H1 (cell line): Measurements from ENCODE around the gene ZIC5. TPM values are rescaled to one million over a fixed set of nuclear protein-coding genes. Genes with fewer than 3 reads are reported as not detected.
A peak's percentile ranks its signal among the peaks of the same experiment; 100 is the strongest.

Experiments
- CTCF ChIA-PET: fragments of 300-600 bp; sonication (Branson Sonifier 250); formaldehyde crosslinking; loops from one replicate; lab custom pipeline; 2021; ENCODE audit not compliant: partially characterized antibody; lab: Charles Lee
- POLR2A ChIA-PET: fragments of 300-600 bp; sonication (Branson Sonifier 250); formaldehyde crosslinking; loops from one replicate; lab custom pipeline; 2021; ENCODE audit warnings: inconsistent platforms; ENCODE audit not compliant: partially characterized antibody; lab: Charles Lee
- DNase-seq, 2 experiments: peaks; one replicate each; pipeline versions ENCODE4 v3.0.0 to v3.0.0-alpha.2; 2010 to 2022; ENCODE audit warnings: low spot score in 2 of 2, low read depth in 1 of 2, mixed read lengths in 1 of 2
- FAIRE-seq: peaks from 2 replicates; lab custom pipeline; 2011; peaks lifted over from hg19 to GRCh38; lab: Jason Lieb, UNC
- H2AFZ ChIP-seq: 2 replicates; pipeline ENCODE4 v1.8.1; 2012; ENCODE audit warnings: low read length, inconsistent platforms
- H2AK5ac ChIP-seq: 2 replicates; pipeline ENCODE4 v1.6.1; 2013; ENCODE audit warnings: low read depth, low read length
- H2BK120ac ChIP-seq: replicated peaks from 2 replicates; pipeline ENCODE3; 2013; ENCODE audit warnings: low read depth, low read length, inconsistent platforms
- H2BK12ac ChIP-seq: 2 replicates; pipeline ENCODE4 v1.6.1; 2013; ENCODE audit warnings: low read depth, low read length
- H2BK15ac ChIP-seq: 2 replicates; pipeline ENCODE4 v1.6.1; 2013; ENCODE audit warnings: low read length
- H2BK20ac ChIP-seq: 2 replicates; pipeline ENCODE4 v1.6.1; 2013; ENCODE audit warnings: low read length
- H2BK5ac ChIP-seq: 2 replicates; pipeline ENCODE4 v1.6.1; 2013; ENCODE audit warnings: low read depth, low read length
- H3K14ac ChIP-seq: 2 replicates; pipeline ENCODE4 v1.6.1; 2013; ENCODE audit warnings: inconsistent platforms; ENCODE audit not compliant: insufficient read length
- H3K18ac ChIP-seq: 2 replicates; pipeline ENCODE4 v1.6.1; 2013; ENCODE audit warnings: low read length; ENCODE audit errors: extremely low read depth
- H3K23ac ChIP-seq: 2 replicates; pipeline ENCODE4 v1.6.1; 2013; ENCODE audit warnings: inconsistent platforms; ENCODE audit not compliant: insufficient read length
- H3K23me2 ChIP-seq: 2 replicates; pipeline ENCODE4 v1.6.1; 2013; ENCODE audit warnings: low read depth, low read length
- H3K27ac ChIP-seq: 2 replicates; pipeline ENCODE4 v1.6.1; 2011; ENCODE audit warnings: low read depth, low read length, inconsistent platforms
- H3K27me3 ChIP-seq, 4 experiments: replicated peaks in 1 of 4; 1 replicate in 1 of 4; 2 replicates in 3 of 4; pipeline versions ENCODE4 v1.6.1 to v1.8.1; 2011 to 2013; ENCODE audit warnings: low read length in 3 of 4, mild to moderate bottlenecking in 3 of 4, inconsistent platforms in 2 of 4, mixed read lengths in 2 of 4, moderate library complexity in 1 of 4; ENCODE audit not compliant: control insufficient read depth in 3 of 4, insufficient read depth in 3 of 4; ENCODE audit errors: extremely low read depth in 1 of 4
- H3K36me3 ChIP-seq, 4 experiments: 2 replicates each; pipeline versions ENCODE4 v1.6.1 to v1.8.1; 2011 to 2013; ENCODE audit warnings: mild to moderate bottlenecking in 4 of 4, low read length in 3 of 4, moderate library complexity in 2 of 4, control low read depth in 1 of 4, inconsistent platforms in 1 of 4; ENCODE audit not compliant: insufficient read depth in 4 of 4, control insufficient read depth in 2 of 4
- H3K4ac ChIP-seq: replicated peaks from 2 replicates; pipeline ENCODE3; 2013; ENCODE audit warnings: low read length, low read depth, mixed read lengths, inconsistent platforms; ENCODE audit not compliant: insufficient read length
- H3K4me1 ChIP-seq, 4 experiments: replicated peaks in 1 of 4; 1 replicate in 1 of 4; 2 replicates in 3 of 4; pipeline versions ENCODE4 v1.6.1 to v1.8.1; 2011 to 2013; ENCODE audit warnings: low read length in 3 of 4, inconsistent platforms in 2 of 4, mixed read lengths in 1 of 4; ENCODE audit not compliant: insufficient read depth in 4 of 4, control insufficient read depth in 3 of 4
- H3K4me2 ChIP-seq, 2 experiments: 2 replicates each; pipeline versions ENCODE4 v1.6.1 to v1.8.1; 2011 to 2013; ENCODE audit warnings: low read depth in 2 of 2, low read length in 2 of 2, control low read depth in 1 of 2, inconsistent platforms in 1 of 2, mild to moderate bottlenecking in 1 of 2; ENCODE audit not compliant: insufficient read depth in 1 of 2
- H3K4me3 ChIP-seq, 4 experiments: fragments of 200-600, 300-600 bp in 1 of 4; sonication (generic), shearing (Covaris generic), sonication (Bioruptor Twin) in 1 of 4; 2 replicates each; pipeline versions ENCODE4 v1.5.1 to v1.8.1; 2011 to 2016; ENCODE audit warnings: low read length in 4 of 4, low read depth in 3 of 4, control low read depth in 2 of 4, inconsistent platforms in 2 of 4, mild to moderate bottlenecking in 2 of 4, mixed read lengths in 1 of 4, moderate library complexity in 1 of 4; ENCODE audit not compliant: insufficient read depth in 2 of 4; ENCODE audit errors: extremely low read depth in 1 of 4
- H3K56ac ChIP-seq: replicated peaks from 2 replicates; pipeline ENCODE3; 2013; ENCODE audit warnings: low read depth, mild to moderate bottlenecking, mixed read lengths, low read length, inconsistent platforms; ENCODE audit not compliant: insufficient read length
- H3K79me1 ChIP-seq: 2 replicates; pipeline ENCODE4 v1.6.1; 2013; ENCODE audit warnings: low read depth, low read length, control low read depth
- H3K79me2 ChIP-seq, 2 experiments: 2 replicates each; pipeline versions ENCODE4 v1.6.1 to v1.8.1; 2012 to 2013; ENCODE audit warnings: low read length in 2 of 2, mild to moderate bottlenecking in 2 of 2, inconsistent platforms in 1 of 2; ENCODE audit not compliant: insufficient read depth in 2 of 2, control insufficient read depth in 1 of 2
- H3K9ac ChIP-seq, 4 experiments: replicated peaks in 1 of 4; 1 replicate in 1 of 4; 2 replicates in 3 of 4; pipeline versions ENCODE4 v1.6.1 to v1.8.1; 2011 to 2013; ENCODE audit warnings: low read depth in 3 of 4, low read length in 3 of 4, control low read depth in 2 of 4, mild to moderate bottlenecking in 2 of 4, moderate library complexity in 2 of 4, inconsistent platforms in 1 of 4; ENCODE audit errors: extremely low read depth in 1 of 4
- H3K9me3 ChIP-seq, 2 experiments: 2 replicates each; pipeline versions ENCODE4 v1.6.1 to v1.8.1; 2012 to 2013; ENCODE audit warnings: mild to moderate bottlenecking in 2 of 2, moderate library complexity in 2 of 2, control low read depth in 1 of 2, inconsistent platforms in 1 of 2, low read depth in 1 of 2, low read length in 1 of 2, mixed read lengths in 1 of 2; ENCODE audit not compliant: insufficient read depth in 2 of 2
- H4K20me1 ChIP-seq, 2 experiments: replicated peaks in 1 of 2; 2 replicates each; pipeline versions ENCODE3 to v1.8.1; 2011 to 2013; ENCODE audit warnings: inconsistent platforms in 2 of 2, low read length in 2 of 2, mild to moderate bottlenecking in 1 of 2; ENCODE audit not compliant: insufficient read depth in 2 of 2, control insufficient read depth in 1 of 2
- H4K5ac ChIP-seq: 2 replicates; pipeline ENCODE4 v1.6.1; 2013; ENCODE audit warnings: low read length, low read depth, mixed read lengths, inconsistent platforms; ENCODE audit not compliant: insufficient read length
- H4K8ac ChIP-seq: 2 replicates; pipeline ENCODE4 v1.8.0; 2013; ENCODE audit warnings: mild to moderate bottlenecking, moderate library complexity, low read length, inconsistent platforms; ENCODE audit not compliant: insufficient read depth; ENCODE audit errors: extremely low read depth
- H4K91ac ChIP-seq: replicated peaks from 2 replicates; pipeline ENCODE3; 2013; ENCODE audit warnings: low read length, mixed read lengths, inconsistent platforms; ENCODE audit not compliant: insufficient read length
- ASH2L ChIP-seq: fragments of 200-600, 300-600 bp; sonication (generic); IDR thresholded peaks from one replicate; pipeline ENCODE4 v1.7.1; 2017; ENCODE audit warnings: low read length
- CBX5 ChIP-seq: fragments of 300-800, 300-1000 bp; sonication (generic); IDR thresholded peaks from 2 replicates; pipeline ENCODE4 v1.7.1; 2016; ENCODE audit warnings: antibody characterized with exemption, low read length, low read depth
- MAX ChIP-seq: IDR thresholded peaks from 2 replicates; pipeline ENCODE4 v1.6.1; 2012; ENCODE audit warnings: inconsistent platforms
- PHF8 ChIP-seq: fragments of 200-600 bp; sonication (generic); conservative IDR thresholded peaks from 2 replicates; pipeline ENCODE4 v1.7.1; 2012; ENCODE audit warnings: low read depth, mild to moderate bottlenecking, inconsistent platforms, low read length, moderate library complexity
- RBBP5 ChIP-seq: IDR thresholded peaks from 2 replicates; pipeline ENCODE4 v1.7.1; 2012; ENCODE audit warnings: low read depth, mild to moderate bottlenecking, inconsistent platforms, low read length, moderate library complexity, borderline replicate concordance
- SIN3A ChIP-seq, 2 experiments: IDR thresholded peaks in 1 of 2; conservative IDR thresholded peaks in 1 of 2; 2 replicates each; pipeline ENCODE4 v1.6.1; 2011 to 2012; ENCODE audit warnings: low read length in 2 of 2, improper control_type of control experiment in 1 of 2, low read depth in 1 of 2, mild to moderate bottlenecking in 1 of 2
- SRF ChIP-seq: IDR thresholded peaks from 2 replicates; pipeline ENCODE4 v1.6.1; 2011; ENCODE audit warnings: mild to moderate bottlenecking, low read depth, low read length, moderate library complexity
- TAF1 ChIP-seq: IDR thresholded peaks from 2 replicates; pipeline ENCODE4 v1.6.1; 2011; ENCODE audit warnings: mild to moderate bottlenecking, low read depth, low read length
- TAF7 ChIP-seq: optimal IDR thresholded peaks from 2 replicates; pipeline ENCODE3; 2011; ENCODE audit warnings: low read depth, mild to moderate bottlenecking, inconsistent platforms, low read length, moderate library complexity, borderline replicate concordance
- TBP ChIP-seq: IDR thresholded peaks from 2 replicates; pipeline ENCODE4 v1.6.1; 2011; ENCODE audit warnings: low read depth, low read length, improper control_type of control experiment
- WGBS, 2 experiments: shearing (Covaris generic) in 1 of 2; methylation state at CpG; one replicate each; pipeline versions ENCODE4 v1.1.6 to v1.1.7; 2013 to 2015; ENCODE audit warnings: low lambda C conversion rate in 2 of 2, mixed read lengths in 2 of 2, inconsistent platforms in 1 of 2, low coverage in 1 of 2, missing lambda C conversion rate in 1 of 2; ENCODE audit not compliant: insufficient replicate concordance in 2 of 2, insufficient coverage in 1 of 2, insufficient read length in 1 of 2; ENCODE audit errors: extremely low coverage in 1 of 2, missing lambda C conversion rate in 1 of 2; 5-methylcytosine and 5-hydroxymethylcytosine counted together
- polyA plus RNA-seq, 7 experiments: library from polyadenylated mRNA; depleted of rRNA in 3 of 7; stranded (reverse) in 5 of 7; unstranded in 2 of 7; fragments of >200 nt in 5 of 7; fragments of 200-250 nt in 2 of 7; gene quantifications; 1 replicate in 5 of 7; 2 replicates in 1 of 7; 4 replicates in 1 of 7; pipeline versions ENCODE4 v1.2.1 to v1.2.3, GENCODE V29; 2011 to 2013; ENCODE audit warnings: missing spikeins in 2 of 7, mixed read lengths in 2 of 7
- total RNA-seq: library from RNA; stranded (reverse); fragmentation: NEBNext Ultra II Directional; extraction: Animal tissue kit (Norgen Biotek cat#: 25700); gene quantifications from 2 replicates; pipeline ENCODE4 v1.2.1, GENCODE V29; 2021

Gene ZIC5
- total and polyA plus RNA-seq, 2 of the 8 experiments (the other 6 are each of a cell fraction or from before 2014, with no cell fraction given): 14.2 to 52.7 TPM

- H2AK5ac ChIP-seq: 0 out of 2 replicates have a peak overlapping the region, but pooled peaks have one; percentile 28
- 0 out of 2 replicates have a peak overlapping the region, but pooled peaks have one; percentile 3 for H2BK5ac ChIP-seq
- H3K4me1 ChIP-seq: peaks cover 0 to 15% (median 2%) of the 10 kb centered on the region in 4 experiments; a peak in 6 of 7 replicates
- FAIRE-seq (no peak), DNase-seq (peak in 1 of 2 experiments; percentile 51)
- no peaks in the 10 kb centered on the region; the same call in 1 of the 2 replicates for H3K79me1 ChIP-seq
- H4K20me1 ChIP-seq: peaks cover 18 to 27% of the 10 kb centered on the region in 2 experiments
- no peaks in the 10 kb centered on the region; a peak in 1 of 4 replicates for H3K9me3 ChIP-seq
- peak overlapping the region; percentile 83 to 95 for H3K4me2 ChIP-seq
- H3K18ac ChIP-seq: peak overlapping the region; percentile 83
- peak overlapping the region; percentile 39 for H3K23ac ChIP-seq
- H2BK12ac ChIP-seq: peak overlapping the region; percentile 80; the same call in 1 of the 2 replicates
- no peak overlapping the region; the same call in 1 of the 2 replicates for H4K8ac ChIP-seq
- peaks cover 21 to 69% of the 10 kb centered on the region in 2 experiments for H3K79me2 ChIP-seq
- H3K4ac ChIP-seq: peak overlapping the region; percentile 14
- peak overlapping the region; percentile 18 for H4K5ac ChIP-seq
- H3K27ac ChIP-seq: peak overlapping the region; percentile 32; the same call in 1 of the 2 replicates
- H2BK120ac ChIP-seq: peak overlapping the region; percentile 24
- H2BK15ac ChIP-seq: no peak overlapping the region
- WGBS, 2 experiments: 1% methylated on average over 48 of the region's 48 CpGs; no CpG with 5 or more reads in 1 of the 2 experiments
- H3K27me3 ChIP-seq: peaks cover 0 to 4% (median under 1%) of the 10 kb centered on the region in 4 experiments; a peak in 3 of 7 replicates
- H3K4me3 ChIP-seq: peak overlapping the region; percentile 93 to 96 (median 94)
- CTCF ChIA-PET: interaction anchor here (0.6 to 2.6 kb wide), 8 partner anchors 8 to 1351 kb away, joined by 3 to 11 read pairs (median 4); no protein-coding TSS in a partner anchor
- H3K56ac ChIP-seq: peak overlapping the region; percentile 50
- H3K9ac ChIP-seq: peak overlapping the region; percentile 80 to 98 (median 86)
- no peak overlapping the region for H2BK20ac ChIP-seq
- peak overlapping the region; percentile 82 for H4K91ac ChIP-seq
- H3K23me2 ChIP-seq: peaks cover 32% of the 10 kb centered on the region
- H3K14ac ChIP-seq: peak overlapping the region; percentile 74
- H3K36me3 ChIP-seq: peaks cover 18 to 48% (median 31%) of the 10 kb centered on the region in 4 experiments; a peak in 6 of 8 replicates
- POLR2A ChIA-PET: interaction anchor here (0.9 to 11.2 kb wide), 8 partner anchors 8 to 508 kb away, joined by 3 to 145 read pairs (median 36); partner anchors contain the start of genes CLYBL and ZIC5
- H2AFZ ChIP-seq: no peak overlapping the region
- TF ChIP-seq ASH2L (peak; percentile 30), MAX (0 out of 2 replicates have a peak, but pooled peaks have one; percentile 25), CBX5 (no peak), TAF7 (peak; percentile 48), SIN3A (conservative IDR thresholded peaks at IDR 0.05 in 1 of 2, IDR thresholded peaks at IDR 0.05 in 1 of 2; ENCODE audit: low read depth in 1 of 2, low read length in 2 of 2) (peak in 1 of 2 experiments; percentile 51; a peak in 1 of 4 replicates), TBP (0 out of 2 replicates have a peak, but pooled peaks have one; percentile 11), RBBP5 (no peak), TAF1 (0 out of 2 replicates have a peak, but pooled peaks have one; percentile 4), PHF8 (peak; percentile 4), SRF (no peak)
Measured at GRCh38 chr13:99982731-99983498, 11.3 kb upstream of the ZIC5 start.
